B cell (primary cell): ENCODE data around the gene COBLL1. TPM values are rescaled to one million over a fixed set of nuclear protein-coding genes. Genes with fewer than 3 reads are reported as not detected.

Source experiments
- ATAC-seq: fragments of 200-7000 bp; cut with Tn5 transposase; one replicate; pipeline ENCODE4 v1.10.0; 2021; ENCODE audit warnings: low read depth, mild to moderate bottlenecking, moderate number of reproducible peaks, moderate library complexity
- CTCF ChIA-PET: fragments of 350-600 bp; sonication (Branson Sonifier 250); formaldehyde crosslinking; loops from one replicate; lab custom pipeline; 2021; ENCODE audit warnings: antibody characterized with exemption, inconsistent platforms; lab: Charles Lee
- POLR2A ChIA-PET: fragments of 350-600 bp; sonication (Branson Sonifier 250); formaldehyde crosslinking; loops from one replicate; lab custom pipeline; 2021; ENCODE audit warnings: antibody characterized with exemption; lab: Charles Lee
- DNase-seq: peaks from one replicate; pipeline ENCODE4 v3.0.0; 2013
- H2AFZ ChIP-seq: 2 replicates; pipeline ENCODE4 v1.6.1; 2012; ENCODE audit warnings: mild to moderate bottlenecking, low read depth, low read length; ENCODE audit not compliant: insufficient read depth, poor library complexity, severe bottlenecking
- H3K27ac ChIP-seq, 2 donors: 1 replicate in 1 of 2; 2 replicates in 1 of 2; pipeline ENCODE4 v1.5.1; 2012 to 2013; ENCODE audit warnings: low read length in 2 of 2, mild to moderate bottlenecking in 2 of 2, moderate library complexity in 1 of 2
- H3K27me3 ChIP-seq, 4 experiments: fragments of 200-600 bp in 1 of 4; sonication (generic) in 1 of 4; replicated peaks in 1 of 4; 1 replicate in 2 of 4; 2 replicates in 2 of 4; pipeline versions ENCODE4 v1.6.1 to v1.7.0; 2013 to 2016; ENCODE audit warnings: low read length in 3 of 4, mild to moderate bottlenecking in 2 of 4, mixed read lengths in 1 of 4, moderate library complexity in 1 of 4; ENCODE audit not compliant: insufficient read depth in 4 of 4, control insufficient read depth in 3 of 4; ENCODE audit errors: control extremely low read depth in 1 of 4
- H3K36me3 ChIP-seq, 2 experiments: replicated peaks in 1 of 2; 1 replicate in 1 of 2; 2 replicates in 1 of 2; pipeline versions ENCODE4 v1.6.1 to v1.7.1; 2013; ENCODE audit warnings: low read length in 1 of 2; ENCODE audit not compliant: insufficient read depth in 2 of 2, control insufficient read depth in 1 of 2; ENCODE audit errors: control extremely low read depth in 1 of 2, extremely low read depth in 1 of 2
- H3K4me1 ChIP-seq, 2 donors: fragments of 200-600 bp in 1 of 2; sonication (generic) in 1 of 2; 1 replicate in 1 of 2; 2 replicates in 1 of 2; pipeline versions ENCODE4 v1.5.1 to v1.6.1; 2013 to 2017; ENCODE audit warnings: low read length in 2 of 2; ENCODE audit not compliant: control insufficient read depth in 2 of 2, insufficient read depth in 2 of 2
- H3K4me2 ChIP-seq: replicated peaks from 2 replicates; pipeline ENCODE3; 2012; ENCODE audit warnings: mild to moderate bottlenecking, low read depth, low read length; ENCODE audit not compliant: poor library complexity, severe bottlenecking
- H3K4me3 ChIP-seq, 5 experiments: fragments of 200-600 bp in 1 of 5; sonication (generic) in 1 of 5; 1 replicate in 3 of 5; 2 replicates in 2 of 5; pipeline versions ENCODE4 v1.5.1 to v1.7.0; 2011 to 2016; ENCODE audit warnings: low read length in 4 of 5, mild to moderate bottlenecking in 4 of 5, low read depth in 2 of 5, control low read depth in 1 of 5, moderate library complexity in 1 of 5; ENCODE audit not compliant: insufficient read depth in 1 of 5; ENCODE audit errors: control extremely low read depth in 1 of 5, extremely low read depth in 1 of 5
- H3K79me2 ChIP-seq: fragments of 200-600 bp; sonication (generic); one replicate; pipeline ENCODE4 v1.6.0; 2016; ENCODE audit warnings: low read length; ENCODE audit not compliant: control insufficient read depth, insufficient read depth
- H3K9ac ChIP-seq: fragments of 200-600 bp; sonication (generic); 2 replicates; pipeline ENCODE4 v1.6.1; 2017; ENCODE audit warnings: mild to moderate bottlenecking, low read length, moderate library complexity
- H3K9me3 ChIP-seq, 3 donors: one replicate each; pipeline versions ENCODE4 v1.6.1 to v1.7.1; 2013; ENCODE audit warnings: low read length in 2 of 3; ENCODE audit not compliant: control insufficient read depth in 2 of 3, insufficient read depth in 1 of 3; ENCODE audit errors: control extremely low read depth in 1 of 3
- H4K20me1 ChIP-seq: 2 replicates; pipeline ENCODE4 v1.6.0; 2012; ENCODE audit warnings: mild to moderate bottlenecking, low read length; ENCODE audit not compliant: insufficient read depth, control insufficient read depth, poor library complexity, severe bottlenecking
- H3K27ac Mint-ChIP-seq: one replicate; pipeline ENCODE4 v1.8.0; 2021; ENCODE audit warnings: mixed read lengths
- H3K27me3 Mint-ChIP-seq: one replicate; pipeline ENCODE4 v1.8.0; 2021; ENCODE audit warnings: mixed read lengths
- H3K4me1 Mint-ChIP-seq: one replicate; pipeline ENCODE4 v1.8.0; 2021; ENCODE audit warnings: mixed read lengths
- H3K4me3 Mint-ChIP-seq: one replicate; pipeline ENCODE4 v1.8.0; 2021; ENCODE audit warnings: mixed read lengths
- H3K9me3 Mint-ChIP-seq: one replicate; pipeline ENCODE4 v1.8.0; 2022; ENCODE audit warnings: mixed read lengths; ENCODE audit not compliant: insufficient read depth
- CTCF ChIP-seq: fragments of 200-600 bp; IDR thresholded peaks from one replicate; pipeline ENCODE4 v1.8.0; 2022; ENCODE audit warnings: antibody characterized with exemption, mild to moderate bottlenecking
- EZH2 ChIP-seq: IDR thresholded peaks from 2 replicates; pipeline ENCODE4 v1.6.1; 2012; ENCODE audit warnings: borderline replicate concordance, low read depth, mild to moderate bottlenecking, moderate library complexity, low read length; ENCODE audit not compliant: insufficient read depth, poor library complexity, severe bottlenecking
- WGBS: methylation state at CpG from one replicate; pipeline ENCODE4 v1.1.5; 2013; ENCODE audit warnings: missing lambda C conversion rate; ENCODE audit not compliant: insufficient coverage; 5-methylcytosine and 5-hydroxymethylcytosine counted together
- intact Hi-C: fragments of 100-400 bp; cut with micrococcal nuclease; formaldehyde crosslinking; loops from one replicate; pipeline ENCODE4 v1.10.0; 2022
- polyA plus RNA-seq: library from polyadenylated mRNA; depleted of rRNA; stranded (reverse); fragments of >200 nt; gene quantifications from 2 replicates; pipeline ENCODE4 v1.2.3, GENCODE V29; 2012
- total RNA-seq, 2 donors: library from RNA; stranded (reverse); fragments of 120-200 nt in 1 of 2; gene quantifications; 1 replicate in 1 of 2; 2 replicates in 1 of 2; pipeline versions ENCODE4 v1.2.3 to v1.2.4, GENCODE V29; 2013 to 2022

COBLL1 gene
- total and polyA plus RNA-seq, 2 donors (not counting 1 experiment from before 2014, with no cell fraction given): 45.1 to 234 TPM

GRCh38 chr2:164677271-164677670, 164.4 kb downstream of the COBLL1 start:
- Histone ChIP-seq H2AFZ (no peak overlapping the region), H4K20me1 (no peaks in the 10 kb centered on the region), H3K9me3 (peaks cover 0 to 5% (median 1%) of the 10 kb centered on the region in 3 donors), H3K36me3 (no peaks in the 10 kb centered on the region), H3K9ac (no peak overlapping the region), H3K4me3 (no peak overlapping the region), H3K27me3 (no peaks in the 10 kb centered on the region), H3K4me2 (no peak overlapping the region), H3K27ac (no peak overlapping the region), H3K4me1 (no peaks in the 10 kb centered on the region), H3K79me2 (no peaks in the 10 kb centered on the region)
- no peak overlapping the region for H3K4me3 Mint-ChIP-seq
- no peaks in the 10 kb centered on the region for H3K27me3 Mint-ChIP-seq
- intact Hi-C loops: no loop called here
- no peak for TF ChIP-seq CTCF
- no peak for TF ChIP-seq EZH2
- DNase-seq: no peak
- H3K9me3 Mint-ChIP-seq: peaks cover 10% of the 10 kb centered on the region
- ATAC-seq: no peak
- no peaks in the 10 kb centered on the region for H3K4me1 Mint-ChIP-seq
- ChIA-PET CTCF (no interaction called here), POLR2A (no interaction called here)
- no CpG with 5 or more reads among the region's 1 CpG for WGBS
- H3K27ac Mint-ChIP-seq: no peak overlapping the region

- ATAC-seq (no peak), DNase-seq (no peak)
- Histone ChIP-seq H3K79me2 (no peaks in the 10 kb centered on the region), H3K27me3 (no peaks in the 10 kb centered on the region), H3K9me3 (peaks cover 0 to 5% (median 1%) of the 10 kb centered on the region in 3 donors), H3K9ac (no peak overlapping the region), H3K27ac (no peak overlapping the region), H3K4me2 (no peak overlapping the region), H2AFZ (no peak overlapping the region), H3K4me1 (no peaks in the 10 kb centered on the region), H3K4me3 (no peak overlapping the region), H3K36me3 (no peaks in the 10 kb centered on the region), H4K20me1 (no peaks in the 10 kb centered on the region)
- Mint-ChIP-seq H3K27ac (no peak overlapping the region), H3K9me3 (peaks cover 10% of the 10 kb centered on the region), H3K4me3 (no peak overlapping the region), H3K4me1 (no peaks in the 10 kb centered on the region), H3K27me3 (no peaks in the 10 kb centered on the region)
- CTCF ChIA-PET: interaction anchor here (1.1 kb wide), 1 partner anchor 12 kb away, joined by 3 read pairs; no protein-coding TSS in a partner anchor
- WGBS: 100% methylated on average over 1 of the region's 2 CpGs
- POLR2A ChIA-PET: no interaction called here
- intact Hi-C loops: no loop called here
- TF ChIP-seq CTCF: no peak
- TF ChIP-seq EZH2: no peak
Measured at GRCh38 chr2:164675687-164676086, 165.9 kb downstream of the COBLL1 start.
